ENCODE data around the gene MPI. TPM values are rescaled to one million over a fixed set of nuclear protein-coding genes. Genes with fewer than 3 reads are reported as not detected.
"Not testable (repeated sequence)": the region's sequence is repeated elsewhere in the genome, so short reads cannot be mapped to it uniquely, and the experiment has no call there.

Gene MPI
- total RNA-seq, 1 experiment from 2014 or later, result 42.5 TPM

- no peaks in the 10 kb centered on the region for H3K27me3 ChIP-seq
- H3K9me3 ChIP-seq, result 0 out of 2 replicates have a peak, but pooled peaks cover 2% of the 10 kb centered on the region
- H3K4me3 ChIP-seq, result no peak overlapping the region
- no peaks in the 10 kb centered on the region for H3K36me3 ChIP-seq
- no peak for DNase-seq
Measured at GRCh38 chr15:74878273-74878672, 11.6 kb upstream of the MPI start.

DNA sequence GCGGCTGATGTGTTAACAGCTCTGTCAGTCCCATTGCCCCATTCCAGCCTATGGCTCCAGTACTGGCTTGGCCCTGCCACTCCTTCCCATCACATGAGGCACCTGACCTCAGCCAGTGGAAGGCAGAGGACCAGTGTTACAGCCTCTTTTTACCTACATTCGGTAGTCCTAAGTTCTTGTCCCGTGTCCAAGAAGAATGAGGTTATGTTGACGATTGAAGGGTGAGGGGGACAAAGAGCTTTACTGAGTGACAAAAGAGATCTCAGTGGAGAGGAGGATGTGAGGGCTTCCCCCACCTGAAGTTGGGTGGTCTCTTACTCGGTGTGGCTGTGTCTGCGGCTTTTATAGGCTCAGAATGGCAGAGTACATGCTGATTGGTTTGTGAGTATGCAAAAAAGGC, 7.3 kb upstream of the MPI start:
- Histone ChIP-seq H3K36me3 (no peaks in the 10 kb centered on the region), H3K27me3 (no peaks in the 10 kb centered on the region), H3K9me3 (0 out of 2 replicates have a peak, but pooled peaks cover 2% of the 10 kb centered on the region), H3K4me3 (no peak overlapping the region)
- DNase-seq, result no peak

GRCh38 chr15:74884428-74885223, 5.2 kb upstream of the MPI start:
- no peak overlapping the region for H3K4me3 ChIP-seq
- H3K9me3 ChIP-seq, result 0 out of 2 replicates have a peak, but pooled peaks cover 2% of the 10 kb centered on the region
- peak; percentile 30 for DNase-seq
- no peaks in the 10 kb centered on the region for H3K27me3 ChIP-seq
- no peaks in the 10 kb centered on the region for H3K36me3 ChIP-seq

DNA sequence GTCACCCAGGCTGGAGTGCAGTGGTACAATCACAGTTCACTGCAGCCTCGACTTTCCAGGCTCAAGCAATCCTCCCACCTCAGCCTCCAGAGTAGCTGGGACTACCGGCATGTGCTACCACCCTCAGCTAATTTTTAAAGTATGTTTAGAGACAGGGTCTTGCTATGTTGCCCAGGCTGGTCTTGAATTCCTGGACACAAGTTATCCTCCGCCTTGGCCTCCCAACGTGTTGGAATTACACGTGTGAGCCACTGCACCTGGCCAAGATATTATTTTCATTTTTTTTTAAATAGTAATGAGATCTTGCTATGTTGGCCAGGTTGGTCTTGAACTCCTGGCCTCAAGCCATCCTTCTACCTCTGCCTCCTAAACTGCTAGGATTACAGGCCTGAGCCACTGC, 4.4 kb upstream of the MPI start:
- Histone ChIP-seq H3K27me3 (no peaks in the 10 kb centered on the region), H3K36me3 (no peaks in the 10 kb centered on the region), H3K9me3 (0 out of 2 replicates have a peak, but pooled peaks cover 2% of the 10 kb centered on the region), H3K4me3 (no peak overlapping the region)
- DNase-seq, result no peak

DNA sequence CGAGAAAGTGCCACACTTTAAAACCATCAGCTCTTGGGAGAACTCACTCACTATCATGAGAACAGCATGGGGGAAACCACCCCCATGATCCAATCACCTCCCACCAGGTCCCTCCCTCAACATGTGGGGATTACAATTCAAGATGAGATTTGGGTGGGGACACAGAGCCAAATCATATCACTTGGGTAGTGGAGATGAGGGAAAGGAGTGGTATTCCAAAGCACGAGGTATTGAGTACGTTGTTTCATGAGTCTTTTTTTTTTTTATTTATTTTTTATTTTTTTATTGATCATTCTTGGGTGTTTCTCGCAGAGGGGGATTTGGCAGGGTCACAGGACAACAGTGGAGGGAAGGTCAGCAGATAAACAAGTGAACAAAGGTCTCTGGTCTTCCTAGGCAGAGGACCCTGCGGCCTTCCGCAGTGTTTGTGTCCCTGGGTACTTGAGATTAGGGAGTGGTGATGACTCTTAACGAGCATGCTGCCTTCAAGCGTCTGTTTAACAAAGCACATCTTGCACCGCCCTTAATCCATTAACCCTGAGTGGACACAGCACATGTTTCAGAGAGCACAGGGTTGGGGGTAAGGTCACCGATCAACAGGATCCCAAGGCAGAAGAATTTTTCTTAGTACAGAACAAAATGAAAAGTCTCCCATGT, 2.2 kb upstream of the MPI start:
- H3K9me3 ChIP-seq, DNase-seq, H3K27me3 ChIP-seq, H3K4me3 ChIP-seq: not testable (repeated sequence)
- peaks cover 15% of the 10 kb centered on the region for H3K36me3 ChIP-seq

GRCh38 chr15:74888716-74889115, 1.1 kb upstream of the MPI start:
- peaks cover 23% of the 10 kb centered on the region for H3K36me3 ChIP-seq
- H3K4me3 ChIP-seq, result no peak overlapping the region; the same call in 1 of the 2 replicates
- H3K27me3 ChIP-seq, result no peaks in the 10 kb centered on the region
- DNase-seq, result no peak
- no peaks in the 10 kb centered on the region for H3K9me3 ChIP-seq

DNA sequence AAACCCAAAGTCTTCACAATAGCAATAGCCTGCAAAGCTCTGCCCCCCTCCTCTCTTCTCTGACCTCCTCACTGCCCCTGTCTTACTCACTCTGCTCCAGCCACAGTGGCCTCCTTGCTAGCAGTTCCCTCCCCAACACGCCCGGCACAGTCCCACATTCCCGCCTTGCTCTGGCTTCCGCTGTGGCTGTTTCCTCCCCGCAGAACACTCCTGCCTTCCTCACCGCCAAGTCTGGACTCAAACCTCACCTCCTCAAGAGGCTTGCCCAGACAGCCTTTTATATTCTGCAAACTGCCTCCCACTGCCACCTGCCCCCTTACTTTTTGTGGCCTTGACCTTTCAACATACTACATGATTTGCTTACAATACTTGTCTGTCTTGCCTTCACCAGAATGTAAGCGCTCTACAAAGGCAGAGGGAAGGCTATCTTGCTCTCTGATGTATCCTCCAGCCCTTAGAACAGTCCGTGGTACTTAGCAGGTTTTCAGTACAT, 406 bp upstream of the MPI start:
- peak overlapping the region; percentile 87 for H3K4me3 ChIP-seq
- DNase-seq, result peak; percentile 53
- H3K36me3 ChIP-seq, result peaks cover 23% of the 10 kb centered on the region
- H3K9me3 ChIP-seq, result no peaks in the 10 kb centered on the region
- no peaks in the 10 kb centered on the region for H3K27me3 ChIP-seq

GRCh38 chr15:74890665-74890960, 771 bp downstream of the MPI start:
- Histone ChIP-seq H3K27me3 (no peaks in the 10 kb centered on the region), H3K4me3 (peak overlapping the region; percentile 87), H3K36me3 (peaks cover 23% of the 10 kb centered on the region), H3K9me3 (no peaks in the 10 kb centered on the region)
- DNase-seq, result no peak

DNA sequence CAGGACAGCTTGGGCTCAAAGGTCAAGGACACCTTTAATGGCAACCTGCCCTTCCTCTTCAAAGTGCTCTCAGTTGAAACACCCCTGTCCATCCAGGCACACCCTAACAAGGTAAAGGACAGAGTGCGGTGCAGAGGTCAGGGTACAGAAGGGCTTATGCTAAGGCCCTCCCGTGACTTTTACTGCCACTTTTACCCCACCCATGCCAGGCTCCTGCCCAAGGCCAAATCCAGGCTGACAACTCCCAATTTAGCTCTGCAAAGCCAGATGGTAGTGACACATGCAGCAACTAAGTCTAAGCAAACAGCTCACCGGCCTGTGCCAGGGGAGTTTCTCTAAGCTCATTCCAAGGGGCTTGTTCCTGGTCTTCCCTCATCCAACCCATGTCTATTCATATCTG, 1.6 kb downstream of the MPI start:
- H3K4me3 ChIP-seq, result no peak overlapping the region
- peaks cover 23% of the 10 kb centered on the region for H3K36me3 ChIP-seq
- no peak for DNase-seq
- H3K9me3 ChIP-seq, result no peaks in the 10 kb centered on the region
- H3K27me3 ChIP-seq, result no peaks in the 10 kb centered on the region

DNA sequence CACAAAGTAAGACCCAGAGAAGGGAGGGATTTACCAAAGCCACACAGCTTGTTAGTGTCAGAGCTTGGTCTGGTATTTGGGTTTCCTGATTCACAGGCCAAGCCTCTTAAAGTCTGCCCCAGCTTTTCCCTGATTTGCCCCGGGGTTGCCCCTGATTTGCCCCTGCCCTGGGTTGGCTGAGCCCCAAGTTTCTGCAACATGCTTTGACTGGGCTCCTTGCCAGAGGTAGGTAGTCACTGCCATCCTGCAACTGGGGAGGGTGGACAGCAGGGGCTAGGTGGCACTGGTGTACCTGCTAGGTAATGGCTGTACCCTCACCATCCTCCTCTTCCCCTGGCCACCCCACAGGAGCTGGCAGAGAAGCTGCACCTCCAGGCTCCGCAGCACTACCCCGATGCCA, 2.5 kb downstream of the MPI start:
- Histone ChIP-seq H3K27me3 (no peaks in the 10 kb centered on the region), H3K4me3 (no peak overlapping the region), H3K36me3 (peaks cover 30% of the 10 kb centered on the region), H3K9me3 (no peaks in the 10 kb centered on the region)
- DNase-seq, result no peak

DNA sequence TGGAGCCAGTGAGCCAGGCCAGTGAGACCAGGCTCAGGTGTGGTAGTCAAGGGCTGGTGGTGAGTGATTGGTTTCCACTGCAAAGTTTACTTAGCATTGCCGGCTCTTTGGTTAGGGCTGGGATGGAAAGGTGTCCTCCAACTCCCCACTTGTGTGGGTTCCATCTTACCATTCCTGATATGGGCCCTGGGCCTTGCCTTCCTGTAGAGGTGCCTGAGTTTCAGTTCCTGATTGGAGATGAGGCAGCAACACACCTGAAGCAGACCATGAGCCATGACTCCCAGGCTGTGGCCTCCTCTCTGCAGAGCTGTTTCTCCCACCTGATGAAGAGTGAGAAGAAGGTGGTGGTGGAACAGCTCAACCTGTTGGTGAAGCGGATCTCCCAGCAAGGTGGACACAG, 3.1 kb downstream of the MPI start:
- H3K4me3 ChIP-seq, result no peak overlapping the region
- H3K9me3 ChIP-seq, result no peaks in the 10 kb centered on the region
- H3K36me3 ChIP-seq, result peaks cover 30% of the 10 kb centered on the region
- no peak for DNase-seq
- no peaks in the 10 kb centered on the region for H3K27me3 ChIP-seq

- Histone ChIP-seq H3K9me3 (no peaks in the 10 kb centered on the region), H3K4me3 (no peak overlapping the region), H3K36me3 (peaks cover 30% of the 10 kb centered on the region), H3K27me3 (no peaks in the 10 kb centered on the region)
- no peak for DNase-seq
Measured at GRCh38 chr15:74893627-74894026, 3.8 kb downstream of the MPI start.

GRCh38 chr15:74894383-74894782, 4.5 kb downstream of the MPI start:
- DNase-seq, H3K9me3 ChIP-seq, H3K27me3 ChIP-seq, H3K4me3 ChIP-seq: not testable (repeated sequence)
- H3K36me3 ChIP-seq, result peaks cover 38% of the 10 kb centered on the region

DNA sequence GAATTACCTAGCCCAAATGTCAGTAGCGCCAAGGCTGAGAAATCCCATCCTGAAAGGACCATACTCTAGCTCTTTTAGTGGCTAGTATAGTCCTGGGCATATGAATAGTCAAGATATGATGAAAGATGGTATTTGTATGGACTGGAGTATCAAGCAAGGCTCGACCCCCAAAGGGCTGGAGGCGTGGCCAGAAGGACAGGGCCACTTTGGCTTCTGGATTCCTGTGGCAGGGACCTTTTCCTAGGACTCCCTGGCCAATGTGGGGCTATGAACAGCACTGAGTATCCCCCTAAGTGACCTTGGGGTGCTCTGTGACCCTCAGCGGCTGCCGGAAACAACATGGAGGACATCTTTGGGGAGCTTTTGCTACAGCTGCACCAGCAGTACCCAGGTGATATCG, 6.0 kb downstream of the MPI start:
- no peak for DNase-seq
- Histone ChIP-seq H3K36me3 (peaks cover 51% of the 10 kb centered on the region), H3K27me3 (no peaks in the 10 kb centered on the region), H3K9me3 (no peaks in the 10 kb centered on the region), H3K4me3 (no peak overlapping the region)

- Histone ChIP-seq H3K36me3 (peaks cover 55% of the 10 kb centered on the region), H3K9me3 (no peaks in the 10 kb centered on the region), H3K27me3 (no peaks in the 10 kb centered on the region), H3K4me3 (no peak overlapping the region)
- no peak for DNase-seq
Measured at GRCh38 chr15:74896316-74896715, 6.5 kb downstream of the MPI start.

DNA sequence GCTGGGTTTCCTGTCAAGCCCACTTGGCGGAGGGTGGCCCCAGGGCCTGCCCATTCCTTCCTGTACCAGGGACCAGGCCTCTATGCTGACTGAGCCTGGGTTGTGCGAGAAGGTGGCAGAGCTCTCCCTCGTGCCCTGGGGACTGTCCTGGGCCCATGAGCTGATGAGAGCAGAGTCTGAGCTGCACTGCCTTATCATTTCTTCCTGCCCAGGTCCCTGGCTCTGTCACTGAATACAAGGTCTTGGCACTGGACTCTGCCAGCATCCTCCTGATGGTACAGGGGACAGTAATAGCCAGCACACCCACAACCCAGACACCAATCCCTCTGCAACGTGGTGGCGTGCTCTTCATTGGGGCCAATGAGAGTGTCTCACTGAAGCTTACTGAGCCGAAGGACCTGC, 7.5 kb downstream of the MPI start:
- no peak overlapping the region for H3K4me3 ChIP-seq
- H3K9me3 ChIP-seq, result no peaks in the 10 kb centered on the region
- H3K27me3 ChIP-seq, result no peaks in the 10 kb centered on the region
- DNase-seq, result no peak
- H3K36me3 ChIP-seq, result peaks cover 54% of the 10 kb centered on the region

- no peaks in the 10 kb centered on the region for H3K9me3 ChIP-seq
- H3K36me3 ChIP-seq, result peaks cover 66% of the 10 kb centered on the region
- DNase-seq, result peak; percentile 42
- no peaks in the 10 kb centered on the region for H3K27me3 ChIP-seq
- H3K4me3 ChIP-seq, result no peak overlapping the region
Measured at GRCh38 chr15:74901612-74902063, 11.8 kb downstream of the MPI start.
